ENCODE results near the gene BTAF1. TPM values are rescaled to one million over a fixed set of nuclear protein-coding genes. Genes with fewer than 3 reads are reported as not detected.

Gene BTAF1
- total and polyA plus RNA-seq, 2 experiments from 2014 or later, result 30.4 to 55.7 TPM

GRCh38 chr10:91992031-91992430 lies 68.5 kb downstream of the BTAF1 start:
- Histone ChIP-seq H3K79me2 (replicated peaks; ENCODE audit: insufficient read depth) (no peaks in the 10 kb centered on the region), H3K36me3 (ENCODE audit: insufficient read depth) (peaks cover 39% of the 10 kb centered on the region)

More at GRCh38 chr10:91992031-91992430, 68.5 kb downstream of the BTAF1 start:
- no peaks in the 10 kb centered on the region for H3K9me2 ChIP-seq (ENCODE audit: insufficient read depth)
- no peak overlapping the region for H3K27ac ChIP-seq (ENCODE audit: low read depth)
- Mint-ChIP-seq H3K4me1 (no peaks in the 10 kb centered on the region), H3K9me3 (no peaks in the 10 kb centered on the region), H3K4me3 (no peak overlapping the region), H3K36me3 (ENCODE audit: low read depth) (peaks cover 53% of the 10 kb centered on the region), H3K27ac (no peak overlapping the region), H3K27me3 (ENCODE audit: insufficient read depth, low read depth, poor library complexity) (no peaks in the 10 kb centered on the region)
- no peaks in the 10 kb centered on the region for H3F3A ChIP-seq (replicated peaks; ENCODE audit: low read depth)
- ATAC-seq, result no peak
- TF ChIP-seq ZNF462 (CRISPR knock-in tag; IDR thresholded peaks at IDR 0.05) (no peak), EZH2phosphoT487 (IDR thresholded peaks at IDR 0.05; ENCODE audit: unreplicated experiment) (no peak), ZNF114 (CRISPR knock-in tag; IDR thresholded peaks at IDR 0.05) (no peak), EZH2 (IDR thresholded peaks at IDR 0.05; ENCODE audit: low read depth, unreplicated experiment) (no peak), POLR2AphosphoS5 (IDR thresholded peaks at IDR 0.05; ENCODE audit: low read depth) (no peak), CREB1 (CRISPR knock-in tag; IDR thresholded peaks at IDR 0.05; ENCODE audit: low read depth) (no peak), STAT1 (IDR thresholded peaks at IDR 0.05; ENCODE audit: unreplicated experiment) (no peak), NANOG (IDR thresholded peaks at IDR 0.05; ENCODE audit: borderline replicate concordance) (no peak), CTCF (conservative IDR thresholded peaks at IDR 0.05; ENCODE audit: low read depth in 2 of 2) (no peak), JUNB (IDR thresholded peaks at IDR 0.05; ENCODE audit: unreplicated experiment) (no peak)
- TF ChIP-seq, protein P1, sequence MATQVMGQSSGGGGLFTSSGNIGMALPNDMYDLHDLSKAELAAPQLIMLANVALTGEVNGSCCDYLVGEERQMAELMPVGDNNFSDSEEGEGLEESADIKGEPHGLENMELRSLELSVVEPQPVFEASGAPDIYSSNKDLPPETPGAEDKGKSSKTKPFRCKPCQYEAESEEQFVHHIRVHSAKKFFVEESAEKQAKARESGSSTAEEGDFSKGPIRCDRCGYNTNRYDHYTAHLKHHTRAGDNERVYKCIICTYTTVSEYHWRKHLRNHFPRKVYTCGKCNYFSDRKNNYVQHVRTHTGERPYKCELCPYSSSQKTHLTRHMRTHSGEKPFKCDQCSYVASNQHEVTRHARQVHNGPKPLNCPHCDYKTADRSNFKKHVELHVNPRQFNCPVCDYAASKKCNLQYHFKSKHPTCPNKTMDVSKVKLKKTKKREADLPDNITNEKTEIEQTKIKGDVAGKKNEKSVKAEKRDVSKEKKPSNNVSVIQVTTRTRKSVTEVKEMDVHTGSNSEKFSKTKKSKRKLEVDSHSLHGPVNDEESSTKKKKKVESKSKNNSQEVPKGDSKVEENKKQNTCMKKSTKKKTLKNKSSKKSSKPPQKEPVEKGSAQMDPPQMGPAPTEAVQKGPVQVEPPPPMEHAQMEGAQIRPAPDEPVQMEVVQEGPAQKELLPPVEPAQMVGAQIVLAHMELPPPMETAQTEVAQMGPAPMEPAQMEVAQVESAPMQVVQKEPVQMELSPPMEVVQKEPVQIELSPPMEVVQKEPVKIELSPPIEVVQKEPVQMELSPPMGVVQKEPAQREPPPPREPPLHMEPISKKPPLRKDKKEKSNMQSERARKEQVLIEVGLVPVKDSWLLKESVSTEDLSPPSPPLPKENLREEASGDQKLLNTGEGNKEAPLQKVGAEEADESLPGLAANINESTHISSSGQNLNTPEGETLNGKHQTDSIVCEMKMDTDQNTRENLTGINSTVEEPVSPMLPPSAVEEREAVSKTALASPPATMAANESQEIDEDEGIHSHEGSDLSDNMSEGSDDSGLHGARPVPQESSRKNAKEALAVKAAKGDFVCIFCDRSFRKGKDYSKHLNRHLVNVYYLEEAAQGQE (IDR thresholded peaks at IDR 0.05; ENCODE audit: unreplicated experiment), result no peak
- TF ChIP-seq, protein P2, sequence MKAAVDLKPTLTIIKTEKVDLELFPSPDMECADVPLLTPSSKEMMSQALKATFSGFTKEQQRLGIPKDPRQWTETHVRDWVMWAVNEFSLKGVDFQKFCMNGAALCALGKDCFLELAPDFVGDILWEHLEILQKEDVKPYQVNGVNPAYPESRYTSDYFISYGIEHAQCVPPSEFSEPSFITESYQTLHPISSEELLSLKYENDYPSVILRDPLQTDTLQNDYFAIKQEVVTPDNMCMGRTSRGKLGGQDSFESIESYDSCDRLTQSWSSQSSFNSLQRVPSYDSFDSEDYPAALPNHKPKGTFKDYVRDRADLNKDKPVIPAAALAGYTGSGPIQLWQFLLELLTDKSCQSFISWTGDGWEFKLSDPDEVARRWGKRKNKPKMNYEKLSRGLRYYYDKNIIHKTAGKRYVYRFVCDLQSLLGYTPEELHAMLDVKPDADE (IDR thresholded peaks at IDR 0.05), result no peak
- H3K4me1 ChIP-seq (ENCODE audit: insufficient read depth), result no peaks in the 10 kb centered on the region
- no peak for DNase-seq (ENCODE audit: low spot score)
- H3K27me3 ChIP-seq (ENCODE audit: insufficient read depth), result no peaks in the 10 kb centered on the region
- H2AFZ ChIP-seq, result no peak overlapping the region
- no peaks in the 10 kb centered on the region; the same call in 1 of the 2 replicates for H4K20me1 ChIP-seq (replicated peaks; ENCODE audit: insufficient read depth)
- no peak overlapping the region for H3K4me3 ChIP-seq
- H3K4me2 ChIP-seq, result no peak overlapping the region

Measured in GM23338 (cell line).